ENCODE data around the gene IKZF3.

IKZF3 gene

GRCh38 chr17:39769974-39770587 is 94.0 kb downstream of the IKZF3 start (continued):
- peak; percentile 52; the same call in 1 of the 2 replicates for TF ChIP-seq ZNF449 (tag by site-specific recombination; IDR thresholded peaks at IDR 0.05)

- Histone ChIP-seq H3K36me3 (ENCODE audit: control insufficient read depth in 2 of 2, insufficient read depth in 1 of 2, low read length in 2 of 2) (no peaks in the 10 kb centered on the region; a peak in 1 of 3 replicates), H3K4me3 (ENCODE audit: low read depth, low read length) (no peak overlapping the region), H3K27ac (ENCODE audit: extremely low read depth, low read depth, low read length) (no peak overlapping the region), H3K4me1 (ENCODE audit: control insufficient read depth, insufficient read depth, low read length) (peaks cover 21% of the 10 kb centered on the region), H3K9me3 (ENCODE audit: control insufficient read depth, insufficient read depth, low read depth, low read length) (no peaks in the 10 kb centered on the region)
- ChIA-PET POLR2A (no interaction called here), CTCF (no interaction called here)
- no peak for TF ChIP-seq CTCF (tag by site-specific recombination; IDR thresholded peaks at IDR 0.05)
- no peak for TF ChIP-seq ZNF433 (tag by site-specific recombination; IDR thresholded peaks at IDR 0.05; ENCODE audit: low read depth)
- peak; percentile 69 for TF ChIP-seq ZFHX2 (tag by site-specific recombination; conservative IDR thresholded peaks at IDR 0.05)
- peak; percentile 59 for TF ChIP-seq EGR2 (tag by site-specific recombination; IDR thresholded peaks at IDR 0.05; ENCODE audit: low read depth)
Observed at GRCh38 chr17:39767147-39767546, 97.0 kb downstream of the IKZF3 start.

- H3K4me3 ChIP-seq (ENCODE audit: low read depth, low read length): no peak overlapping the region
- peaks cover 15% of the 10 kb centered on the region for H3K4me1 ChIP-seq (ENCODE audit: control insufficient read depth, insufficient read depth, low read length)
- H3K9me3 ChIP-seq (ENCODE audit: control insufficient read depth, insufficient read depth, low read depth, low read length): no peaks in the 10 kb centered on the region
- no peaks in the 10 kb centered on the region; a peak in 1 of 3 replicates for H3K36me3 ChIP-seq (ENCODE audit: control insufficient read depth in 2 of 2, insufficient read depth in 1 of 2, low read length in 2 of 2)
- H3K27ac ChIP-seq (ENCODE audit: extremely low read depth, low read depth, low read length): no peak overlapping the region
- TF ChIP-seq ZBTB11 (tag by site-specific recombination; conservative IDR thresholded peaks at IDR 0.05; ENCODE audit: low read depth) (no peak), ZNF274 (IDR thresholded peaks at IDR 0.05; ENCODE audit: low read length) (no peak), ZNF274 (tag by site-specific recombination; IDR thresholded peaks at IDR 0.05; ENCODE audit: borderline replicate concordance) (peak; percentile 63; the same call in 1 of the 2 replicates), CTCF (tag by site-specific recombination; IDR thresholded peaks at IDR 0.05) (no peak)
- POLR2A ChIA-PET: no interaction called here
- CTCF ChIA-PET: no interaction called here
Observed at GRCh38 chr17:39765766-39766165, 98.3 kb downstream of the IKZF3 start.

GRCh38 chr17:39765175-39765574 is 98.9 kb downstream of the IKZF3 start:
- CTCF ChIA-PET: interaction anchor here (0.7 to 1.1 kb wide), 4 partner anchors 85 to 144 kb away, joined by 3 to 6 read pairs (median 4); no protein-coding TSS in a partner anchor
- POLR2A ChIA-PET: no interaction called here
- H3K9me3 ChIP-seq (ENCODE audit: control insufficient read depth, insufficient read depth, low read depth, low read length): no peaks in the 10 kb centered on the region
- H3K4me3 ChIP-seq (ENCODE audit: low read depth, low read length): no peak overlapping the region
- H3K27ac ChIP-seq (ENCODE audit: extremely low read depth, low read depth, low read length): no peak overlapping the region
- H3K36me3 ChIP-seq (ENCODE audit: control insufficient read depth in 2 of 2, insufficient read depth in 1 of 2, low read length in 2 of 2): no peaks in the 10 kb centered on the region; a peak in 1 of 3 replicates
- H3K4me1 ChIP-seq (ENCODE audit: control insufficient read depth, insufficient read depth, low read length): peaks cover 9% of the 10 kb centered on the region
- TF ChIP-seq IKZF3 (tag by site-specific recombination; IDR thresholded peaks at IDR 0.05): no peak
- no peak for TF ChIP-seq BCL6B (tag by site-specific recombination; IDR thresholded peaks at IDR 0.05)
- TF ChIP-seq ZNF707 (tag by site-specific recombination; IDR thresholded peaks at IDR 0.05): no peak
- no peak for TF ChIP-seq ZNF560 (tag by site-specific recombination; IDR thresholded peaks at IDR 0.05; ENCODE audit: borderline replicate concordance)
- no peak for TF ChIP-seq ZBTB48 (tag by site-specific recombination; IDR thresholded peaks at IDR 0.05)
- no peak for TF ChIP-seq AEBP2 (tag by site-specific recombination; IDR thresholded peaks at IDR 0.05; ENCODE audit: borderline replicate concordance)
- no peak for TF ChIP-seq ZNF785 (tag by site-specific recombination; IDR thresholded peaks at IDR 0.05)
- TF ChIP-seq ZIC2 (tag by site-specific recombination; IDR thresholded peaks at IDR 0.05): no peak
